GM21423 (cell line): ENCODE measurements around the gene ASS1.

Experiments
- ATAC-seq: cut with Tn5 transposase; IDR thresholded peaks from one replicate; pipeline ENCODE4 v1.9.1; 2021; ENCODE audit warnings: mild to moderate bottlenecking, moderate library complexity; ENCODE audit not compliant: unreplicated experiment

The ASS1 gene

DNA sequence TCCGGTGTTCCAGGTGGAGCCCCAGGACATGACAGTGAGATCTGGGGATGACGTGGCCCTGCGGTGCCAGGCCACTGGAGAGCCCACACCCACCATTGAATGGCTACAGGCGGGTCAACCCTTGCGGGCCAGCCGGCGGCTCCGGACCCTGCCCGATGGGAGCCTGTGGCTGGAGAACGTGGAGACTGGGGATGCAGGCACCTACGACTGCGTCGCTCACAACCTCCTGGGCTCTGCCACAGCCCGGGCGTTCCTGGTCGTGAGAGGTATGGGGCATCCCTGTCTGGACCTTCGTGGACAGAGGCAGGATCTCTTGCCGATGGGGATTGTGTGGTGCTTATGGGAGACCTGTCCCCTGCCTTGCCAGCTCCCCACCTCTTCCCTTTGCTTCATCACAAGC, 26.0 kb upstream of the ASS1 start:
- ATAC-seq, result no peak

DNA sequence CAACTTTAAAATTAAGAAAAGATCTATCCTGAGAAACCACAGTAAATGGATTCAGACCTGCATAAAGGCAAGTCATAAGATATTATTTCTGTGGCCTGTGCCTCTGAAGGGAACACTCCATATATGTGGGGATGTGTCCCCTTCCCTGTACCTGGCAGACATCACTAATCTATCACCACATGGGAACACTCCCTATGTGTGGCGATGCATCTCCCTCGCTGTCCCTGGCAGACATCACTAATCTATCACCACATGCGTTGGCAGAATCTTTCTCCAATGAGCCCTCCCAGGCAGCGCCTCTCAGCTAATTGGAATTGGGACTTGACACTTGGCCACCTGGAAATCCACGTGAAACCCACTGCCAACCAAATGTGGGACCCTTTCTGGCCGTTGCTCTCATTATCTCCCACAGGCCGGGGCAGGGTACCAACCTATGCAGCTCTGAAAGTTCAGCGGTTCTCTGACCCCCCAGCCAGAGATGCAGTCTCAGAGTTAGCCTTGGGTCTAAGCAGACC, 25.2 kb upstream of the ASS1 start:
- ATAC-seq, result no peak

DNA sequence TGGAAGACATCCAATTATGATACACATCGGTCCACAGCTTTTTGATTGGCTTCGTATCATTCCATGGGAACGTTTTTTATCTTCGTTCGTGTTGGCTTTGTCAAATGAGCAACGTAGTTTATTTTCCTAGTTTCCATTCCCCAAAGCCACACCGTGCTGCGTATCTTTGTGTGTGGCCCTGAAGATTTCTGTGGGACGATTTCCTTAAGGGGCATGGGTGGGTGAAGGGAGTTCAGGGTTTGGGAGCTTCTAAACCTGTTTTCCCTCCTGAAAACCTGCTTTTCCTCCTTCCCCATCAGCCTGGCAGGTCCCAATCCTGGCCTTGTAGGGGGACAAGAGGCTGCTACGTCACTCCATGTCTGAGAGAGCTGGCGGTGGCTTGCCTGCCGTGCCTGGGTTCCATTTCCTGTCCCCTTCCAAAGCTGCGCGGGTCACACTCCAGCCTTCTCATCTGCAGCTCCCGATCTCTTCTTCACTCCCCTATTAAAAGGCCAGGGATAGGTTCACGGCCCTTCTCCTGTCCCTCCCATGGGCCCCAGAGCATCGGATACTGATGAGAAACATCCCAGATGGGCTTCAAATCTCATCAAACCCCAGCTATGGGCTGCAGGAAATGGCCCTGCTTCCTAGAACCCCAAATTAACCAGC, 23.5 kb upstream of the ASS1 start:
- ATAC-seq, result no peak

DNA sequence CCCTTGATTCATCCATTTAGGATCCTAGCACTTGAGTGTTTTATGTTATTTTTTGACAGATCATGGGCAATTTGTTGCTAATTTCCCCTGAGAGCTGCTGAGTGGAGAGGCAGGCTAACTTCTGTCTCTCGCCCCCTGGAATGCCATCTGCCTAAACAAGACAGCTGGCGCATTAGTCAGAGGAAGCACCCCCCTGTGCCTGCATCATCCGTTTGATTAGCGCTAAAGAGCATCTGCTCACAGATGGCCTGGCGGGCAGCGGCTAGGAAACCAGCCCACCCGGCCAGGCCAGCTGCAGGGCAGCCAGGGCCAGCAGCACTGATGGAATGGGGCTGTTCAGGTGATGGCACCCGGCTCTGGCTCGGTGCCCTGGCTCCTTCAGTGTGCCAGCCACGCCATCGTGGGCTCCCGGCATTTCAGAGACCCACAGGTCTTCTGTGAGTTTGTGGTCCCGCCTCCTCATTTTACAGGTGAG, 22.9 kb upstream of the ASS1 start:
- ATAC-seq, result no peak

DNA sequence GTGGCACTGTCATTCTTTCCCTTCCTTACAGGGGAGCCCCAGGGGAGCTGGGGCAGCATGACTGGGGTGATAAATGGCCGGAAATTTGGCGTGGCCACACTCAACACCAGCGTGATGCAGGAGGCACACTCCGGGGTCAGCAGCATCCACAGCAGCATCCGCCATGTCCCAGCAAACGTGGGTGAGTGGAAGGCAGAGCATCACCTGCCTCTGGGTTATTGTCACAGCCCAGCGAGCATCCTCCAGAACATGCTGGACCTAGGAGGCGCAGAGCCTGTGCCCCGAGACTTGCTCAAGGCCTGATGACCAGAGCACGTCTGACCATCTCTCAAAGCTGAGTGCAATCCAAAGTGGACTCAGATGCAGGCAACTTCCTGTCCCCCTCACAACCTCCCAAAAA, 22.2 kb upstream of the ASS1 start:
- no peak for ATAC-seq

DNA sequence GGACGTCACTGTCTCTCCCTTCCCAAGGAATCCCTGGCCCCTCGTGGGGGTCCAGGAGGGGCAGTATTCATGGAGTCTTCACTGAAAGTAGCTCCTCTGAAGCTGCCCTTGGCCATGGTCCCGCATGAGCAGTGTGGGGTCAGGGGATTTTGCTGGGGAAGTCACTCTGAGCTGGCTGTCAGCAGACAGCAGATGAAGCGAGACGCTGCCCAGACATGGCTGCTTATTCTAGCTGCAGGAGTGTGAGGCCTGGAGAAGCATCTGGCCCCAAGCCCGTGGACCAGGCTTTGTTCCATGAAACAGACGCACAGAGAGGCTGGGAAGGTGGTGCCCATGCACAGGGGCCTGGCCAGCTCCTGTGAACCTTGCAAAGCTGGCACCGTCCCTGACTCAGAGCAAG, 21.5 kb upstream of the ASS1 start:
- no peak for ATAC-seq

DNA sequence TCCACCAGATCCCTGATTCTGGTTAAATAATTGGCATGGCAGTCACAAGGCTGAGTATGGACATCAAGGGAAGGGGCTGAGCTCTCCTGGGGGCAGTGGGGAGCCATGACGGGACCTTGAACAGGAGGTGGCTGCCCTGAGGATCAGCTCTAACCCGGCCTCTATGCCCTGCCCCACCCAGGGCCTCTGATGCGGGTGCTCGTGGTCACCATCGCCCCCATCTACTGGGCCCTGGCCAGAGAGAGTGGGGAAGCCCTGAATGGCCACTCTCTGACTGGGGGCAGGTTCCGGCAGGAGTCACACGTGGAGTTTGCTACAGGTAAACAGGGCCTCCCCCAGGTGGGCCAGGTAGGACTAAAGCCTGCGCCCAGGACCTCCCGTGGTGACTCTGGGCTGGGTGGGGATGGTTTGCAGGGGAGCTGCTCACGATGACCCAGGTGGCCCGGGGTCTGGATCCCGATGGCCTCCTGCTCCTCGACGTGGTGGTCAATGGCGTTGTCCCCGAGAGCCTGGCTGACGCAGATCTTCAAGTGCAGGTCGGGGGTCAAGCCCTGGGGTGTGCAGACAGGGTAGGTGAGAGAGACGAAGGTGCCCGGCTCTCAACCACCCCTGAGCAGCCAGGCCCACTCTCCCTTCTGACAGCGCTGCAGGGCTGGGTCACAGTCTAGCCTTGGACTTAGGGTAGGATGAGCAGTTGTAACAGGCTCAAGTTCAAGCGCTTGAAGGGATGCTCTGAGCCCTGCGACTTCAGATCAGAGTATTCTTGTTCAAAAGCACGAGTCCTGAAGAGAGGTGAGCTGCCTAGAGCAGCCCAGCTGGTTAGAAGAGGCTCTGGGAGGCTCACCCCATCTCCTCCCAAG, 19.9 kb upstream of the ASS1 start:
- no peak for ATAC-seq

DNA sequence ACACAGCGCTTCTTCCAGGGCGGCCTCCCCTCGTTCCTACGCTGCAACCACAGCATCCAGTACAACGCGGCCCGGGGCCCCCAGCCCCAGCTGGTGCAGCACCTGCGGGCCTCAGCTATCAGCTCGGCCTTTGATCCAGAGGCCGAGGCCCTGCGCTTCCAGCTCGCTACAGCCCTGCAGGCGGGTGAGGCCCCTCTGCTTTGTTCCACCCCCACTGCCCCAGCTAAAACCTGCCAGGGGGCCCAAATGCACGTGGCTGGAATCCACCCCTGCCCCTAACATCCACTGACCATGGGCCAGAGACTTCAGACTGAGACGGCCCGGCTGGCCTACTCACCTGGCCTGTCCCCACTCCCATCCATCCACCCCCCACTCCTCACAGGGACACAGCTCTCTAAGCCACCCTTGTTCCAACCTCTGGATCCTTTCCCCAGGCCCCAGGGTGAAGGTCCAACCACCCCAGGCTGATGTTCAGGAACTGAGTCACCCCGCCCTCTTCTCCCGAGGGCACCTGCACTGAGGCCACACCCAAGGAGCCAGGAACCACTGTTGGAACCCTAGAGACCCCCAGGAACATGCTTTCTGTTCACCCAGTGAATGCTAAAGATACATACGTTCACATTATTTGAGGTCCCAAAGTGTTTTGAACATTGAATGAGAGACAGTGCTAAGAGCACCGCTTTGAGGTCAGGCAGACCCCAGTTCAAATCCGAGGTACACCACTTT, 18.9 kb upstream of the ASS1 start:
- no peak for ATAC-seq

DNA sequence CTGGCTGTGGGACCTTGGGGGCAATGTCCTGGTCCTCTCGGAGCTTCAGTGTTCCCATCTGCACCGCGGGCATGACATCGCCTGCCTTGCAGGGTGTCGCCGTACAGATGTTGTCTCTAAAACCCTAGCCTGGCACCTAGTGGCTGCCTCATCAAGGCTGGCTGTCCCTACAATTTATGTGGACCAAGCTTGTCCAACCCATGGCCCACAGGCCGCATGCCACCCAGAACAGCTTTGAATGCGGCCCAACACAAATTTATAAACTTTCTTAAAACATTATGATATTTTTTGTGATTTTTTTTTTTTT, 18.3 kb upstream of the ASS1 start:
- ATAC-seq, result no peak

DNA sequence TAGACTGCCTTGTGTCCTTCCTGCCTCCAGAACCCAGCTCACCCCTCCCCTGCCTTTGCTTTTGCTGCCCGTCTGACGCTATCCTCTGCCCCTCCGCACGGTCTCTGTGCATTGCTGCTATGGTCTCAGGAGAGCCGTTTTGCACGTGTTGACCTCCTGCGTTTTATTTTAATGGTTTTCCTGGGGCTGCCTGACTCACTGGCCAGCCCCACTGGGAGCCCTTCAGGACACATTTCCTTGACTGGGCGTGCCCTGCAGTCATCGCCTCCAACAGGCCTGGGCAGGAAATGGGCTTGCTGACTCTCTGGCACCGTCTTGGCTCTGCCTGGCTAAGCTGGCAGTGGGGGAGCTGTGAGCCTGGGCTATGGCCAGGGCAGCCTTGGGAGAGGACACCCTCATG, 17.9 kb upstream of the ASS1 start:
- no peak for ATAC-seq

DNA sequence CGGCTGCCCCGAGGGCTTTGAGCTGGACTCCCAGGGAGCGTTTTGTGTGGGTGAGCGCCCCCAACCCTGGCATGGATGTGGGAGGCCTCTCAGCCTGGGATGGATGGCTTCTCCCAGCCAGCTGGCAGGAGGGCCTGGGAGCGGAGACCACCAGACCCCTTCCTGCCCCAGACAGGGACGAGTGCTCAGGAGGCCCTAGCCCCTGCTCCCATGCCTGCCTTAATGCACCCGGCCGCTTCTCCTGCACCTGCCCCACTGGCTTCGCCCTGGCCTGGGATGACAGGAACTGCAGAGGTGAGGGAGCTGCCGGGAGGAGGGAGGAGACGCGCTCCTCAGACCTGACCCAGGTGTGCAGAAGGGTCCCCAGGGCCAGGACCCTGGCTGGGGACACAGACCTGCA, 17.4 kb upstream of the ASS1 start:
- ATAC-seq, result no peak

DNA sequence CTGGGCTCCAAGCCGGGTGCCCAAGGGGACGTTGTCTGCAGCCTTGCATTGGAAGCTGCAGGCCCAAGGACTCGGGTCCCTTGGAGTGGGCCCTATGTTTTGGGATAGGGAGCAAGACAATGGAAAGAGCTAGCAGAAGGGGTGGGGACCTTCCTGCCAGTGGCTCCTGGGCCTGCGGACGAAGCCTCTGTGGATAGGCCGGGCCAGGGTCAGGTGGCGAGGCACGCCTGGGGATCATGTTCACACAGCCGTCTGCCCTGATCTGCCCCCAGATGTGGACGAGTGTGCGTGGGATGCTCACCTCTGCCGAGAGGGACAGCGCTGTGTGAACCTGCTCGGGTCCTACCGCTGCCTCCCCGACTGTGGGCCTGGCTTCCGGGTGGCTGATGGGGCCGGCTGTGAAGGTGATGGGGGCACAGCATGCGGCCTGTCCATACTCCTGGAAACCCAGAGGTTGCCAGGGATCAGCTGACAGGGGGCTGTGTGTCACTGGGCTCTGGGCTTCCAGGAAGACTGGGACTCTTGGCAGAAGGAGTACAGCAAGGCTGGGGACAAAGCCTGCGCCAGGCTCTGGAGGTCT, 16.6 kb upstream of the ASS1 start:
- no peak for ATAC-seq

DNA sequence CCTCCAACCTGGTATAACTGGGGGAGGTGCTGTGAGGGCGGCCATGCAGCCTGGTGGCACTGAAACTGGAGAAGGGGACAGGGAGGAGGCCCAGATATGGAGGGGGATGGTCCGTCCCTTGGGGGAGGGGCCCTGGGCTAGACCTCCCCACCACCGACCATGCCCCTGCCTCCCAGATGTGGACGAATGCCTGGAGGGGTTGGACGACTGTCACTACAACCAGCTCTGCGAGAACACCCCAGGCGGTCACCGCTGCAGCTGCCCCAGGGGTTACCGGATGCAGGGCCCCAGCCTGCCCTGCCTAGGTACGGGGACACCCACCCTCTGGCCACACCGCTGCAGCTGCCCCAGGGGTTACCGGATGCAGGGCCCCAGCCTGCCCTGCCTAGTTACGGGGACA, 15.4 kb upstream of the ASS1 start:
- no peak for ATAC-seq

DNA sequence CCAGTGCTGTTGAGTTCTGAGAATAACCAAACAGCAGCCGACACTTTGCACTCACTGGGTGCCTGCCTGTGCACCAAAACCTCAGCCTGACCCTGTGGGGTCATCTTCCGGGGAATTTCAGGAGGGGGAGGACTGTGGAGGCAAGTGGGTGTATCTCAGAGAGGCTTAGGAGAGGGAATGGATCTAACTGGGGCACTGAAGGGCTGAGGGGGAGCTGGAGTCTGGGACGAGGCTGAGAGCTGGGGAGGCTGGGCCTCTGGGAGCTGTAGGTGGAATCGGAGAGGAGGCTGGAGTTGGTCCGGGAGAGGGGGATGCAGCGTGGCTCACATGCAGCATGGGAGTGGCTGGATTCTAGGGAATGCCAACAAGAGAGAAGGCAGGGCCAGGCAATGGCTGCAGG, 14.9 kb upstream of the ASS1 start:
- no peak for ATAC-seq

DNA sequence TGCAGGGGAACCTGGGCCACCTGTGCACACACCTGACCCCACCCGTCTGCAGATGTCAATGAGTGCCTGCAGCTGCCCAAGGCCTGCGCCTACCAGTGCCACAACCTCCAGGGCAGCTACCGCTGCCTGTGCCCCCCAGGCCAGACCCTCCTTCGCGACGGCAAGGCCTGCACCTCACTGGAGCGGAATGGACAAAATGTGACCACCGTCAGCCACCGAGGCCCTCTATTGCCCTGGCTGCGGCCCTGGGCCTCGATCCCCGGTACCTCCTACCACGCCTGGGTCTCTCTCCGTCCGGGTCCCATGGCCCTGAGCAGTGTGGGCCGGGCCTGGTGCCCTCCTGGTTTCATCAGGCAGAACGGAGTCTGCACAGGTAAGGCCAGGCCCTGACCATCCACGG, 14.5 kb upstream of the ASS1 start:
- no peak for ATAC-seq

DNA sequence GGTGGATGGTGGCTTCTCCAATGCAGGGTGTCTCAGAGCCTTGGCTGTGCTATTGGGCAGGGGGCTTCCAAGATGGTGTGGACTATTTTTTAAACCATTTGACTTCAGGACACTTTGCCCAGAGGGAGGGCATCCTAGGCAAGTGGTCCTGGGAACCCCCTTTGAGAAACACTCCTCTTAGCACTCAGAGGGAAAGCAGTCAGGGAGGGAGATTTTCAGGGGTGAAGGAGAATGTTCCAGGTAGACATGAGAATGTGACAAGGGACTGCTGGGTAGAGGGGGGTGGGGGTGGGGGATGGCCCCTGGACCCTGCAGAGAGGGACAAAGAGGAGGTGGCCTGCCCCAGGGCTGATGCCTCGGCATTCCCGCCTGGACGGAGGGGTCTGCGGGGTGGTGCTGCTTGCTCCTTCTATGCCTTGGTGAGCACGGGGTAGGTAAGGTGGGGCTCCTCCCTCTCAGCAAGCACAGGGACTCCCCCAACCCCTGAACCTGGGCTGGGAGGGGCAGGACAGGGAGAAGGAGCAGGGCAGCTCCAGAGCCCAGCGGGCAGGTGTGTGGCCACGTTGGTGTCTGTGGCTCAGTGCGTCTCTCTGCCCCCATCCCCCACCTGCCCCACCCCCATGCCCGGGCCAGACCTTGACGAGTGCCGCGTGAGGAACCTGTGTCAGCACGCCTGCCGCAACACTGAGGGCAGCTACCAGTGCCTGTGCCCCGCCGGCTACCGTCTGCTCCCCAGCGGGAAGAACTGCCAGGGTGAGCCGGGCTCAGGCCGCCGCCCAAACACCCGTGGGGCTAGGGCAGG, 13.8 kb upstream of the ASS1 start:
- ATAC-seq, result no peak

DNA sequence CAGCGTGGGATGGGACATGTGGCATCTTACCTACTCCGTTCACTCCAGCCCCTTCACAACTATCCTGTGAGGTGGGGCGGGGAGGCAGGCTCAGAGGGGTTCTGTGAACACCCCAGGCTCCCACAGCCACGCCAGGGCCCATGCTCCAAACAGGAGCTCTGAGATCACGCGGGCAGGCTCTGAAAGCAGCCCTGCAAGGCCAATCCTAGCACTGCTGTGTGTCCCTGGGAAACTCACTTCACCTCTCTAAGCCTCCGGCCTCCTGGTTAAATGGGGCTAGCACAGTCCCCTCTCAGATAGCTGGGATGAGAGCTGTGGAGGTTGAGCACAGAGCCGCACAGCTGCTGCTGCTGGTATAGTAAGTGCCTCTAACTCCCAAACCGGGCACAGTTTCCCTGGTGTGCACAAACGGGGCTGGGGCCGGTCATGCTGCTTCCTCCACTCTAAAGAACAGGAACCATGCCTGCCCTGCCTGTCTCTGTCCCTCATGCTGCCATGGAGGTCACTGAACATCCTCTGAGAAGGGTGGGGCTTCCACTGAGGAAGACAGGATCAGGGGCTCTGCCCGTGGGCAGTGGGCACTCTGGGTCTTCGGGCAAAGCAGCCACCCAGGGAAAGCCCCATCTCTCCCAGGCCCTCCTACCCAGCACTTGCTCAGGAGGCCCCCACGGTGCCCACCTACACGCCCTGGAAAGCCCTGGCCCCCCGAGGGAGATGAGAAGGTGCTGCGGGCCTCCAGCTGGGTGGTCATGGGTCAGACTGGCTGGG, 13.0 kb upstream of the ASS1 start:
- no peak for ATAC-seq

DNA sequence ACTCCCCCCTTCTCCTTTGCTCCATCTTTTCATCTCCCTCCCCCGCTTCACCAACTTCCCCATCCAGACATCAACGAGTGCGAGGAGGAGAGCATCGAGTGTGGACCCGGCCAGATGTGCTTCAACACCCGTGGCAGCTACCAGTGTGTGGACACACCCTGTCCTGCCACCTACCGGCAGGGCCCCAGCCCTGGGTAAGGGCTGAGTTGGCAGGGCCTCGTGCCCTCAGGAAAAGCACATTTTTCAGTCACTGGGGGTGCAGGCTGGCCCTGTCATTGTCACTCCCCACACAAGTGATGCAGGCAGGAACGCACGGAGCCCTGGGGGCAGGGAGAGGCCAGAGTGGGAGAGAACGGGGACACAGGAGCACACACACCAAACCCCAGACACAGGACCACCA, 12.4 kb upstream of the ASS1 start:
- no peak for ATAC-seq

DNA sequence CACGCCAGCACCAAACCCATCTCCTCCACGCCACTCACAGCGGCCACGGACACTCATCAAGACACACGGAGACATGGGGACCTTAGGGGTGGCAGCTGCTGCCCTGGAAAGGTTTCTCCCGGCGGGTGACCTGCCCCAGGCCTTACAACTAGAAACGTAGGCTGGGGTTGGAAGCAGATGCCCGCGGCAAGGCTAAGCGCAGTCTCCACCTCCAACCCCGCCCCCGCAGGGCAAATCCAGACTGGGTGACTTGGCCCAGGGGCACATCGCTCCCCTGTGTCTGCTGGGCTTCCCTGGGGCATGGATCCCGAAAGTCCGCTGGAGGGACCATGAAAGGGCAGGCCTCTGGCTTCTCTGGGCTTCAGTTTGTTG, 12.0 kb upstream of the ASS1 start:
- no peak for ATAC-seq
